ENCODE data around the gene CHRD.

DNA sequence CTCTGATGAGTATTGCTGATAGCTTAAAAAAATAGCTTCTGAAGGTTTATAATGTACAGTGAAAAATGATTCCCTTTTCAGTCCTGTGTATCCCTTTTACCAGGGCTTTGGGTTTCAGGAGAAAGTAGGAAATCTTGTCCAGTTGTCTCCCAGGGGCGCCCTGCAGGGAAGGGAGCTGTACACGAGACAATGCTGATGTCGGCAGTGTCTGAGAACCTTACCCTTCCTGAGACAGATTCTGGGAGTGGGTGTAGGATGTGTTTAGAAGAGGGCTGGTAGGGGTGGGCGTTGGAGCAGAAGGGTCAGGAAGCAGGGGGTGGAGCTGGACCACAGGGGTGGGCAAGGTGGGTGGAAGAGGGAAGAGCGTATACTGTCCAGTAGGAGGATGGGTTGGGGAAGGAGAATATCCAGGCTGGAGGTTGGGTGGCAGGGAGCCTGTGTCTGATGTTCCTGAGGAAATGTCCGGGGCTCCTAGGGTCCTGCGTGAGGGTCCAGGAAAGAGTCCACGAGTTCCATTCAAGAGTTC, 7.5 kb upstream of the CHRD start:
- no peak for TF ChIP-seq CTCF (IDR thresholded peaks at IDR 0.05)
- TF ChIP-seq POLR2A (IDR thresholded peaks at IDR 0.05; ENCODE audit: low read depth), result no peak
- TF ChIP-seq POLR2AphosphoS5 (IDR thresholded peaks at IDR 0.05), result no peak
- no peak for TF ChIP-seq EP300 (IDR thresholded peaks at IDR 0.05)

All from esophagus muscularis mucosa (tissue), 4 donors.